Uterus (tissue), 2 donors: ENCODE data around the gene SULT1A2.
"Not testable (repeated sequence)": the region's sequence is repeated elsewhere in the genome, so short reads cannot be mapped to it uniquely, and the experiment has no call there.

Experiments used
- CTCF ChIP-seq, 4 experiments: fragments of 200-600 bp in 2 of 4; fragments of 450-650 bp in 2 of 4; sonication (generic) in 2 of 4; IDR thresholded peaks; one replicate each; pipeline ENCODE4 v1.5.1; 2016 to 2019; ENCODE audit warnings: antibody characterized with exemption in 4 of 4, mild to moderate bottlenecking in 2 of 4, moderate library complexity in 1 of 4
- POLR2A ChIP-seq, 2 donors: fragments of 450-650 bp; IDR thresholded peaks; one replicate each; pipeline ENCODE4 v1.6.1; 2016; ENCODE audit warnings: antibody characterized with exemption in 2 of 2, mild to moderate bottlenecking in 1 of 2, moderate library complexity in 1 of 2

- TF ChIP-seq CTCF, POLR2A (IDR thresholded peaks at IDR 0.05): not testable (repeated sequence)
Measured at GRCh38 chr16:28622532-28623171, 25.8 kb upstream of the SULT1A2 start.
